Rectal smooth muscle tissue (tissue), 1 donor: Measurements from ENCODE around the gene AGPAT4.
"Not testable (repeated sequence)": the region's sequence is repeated elsewhere in the genome, so short reads cannot be mapped to it uniquely, and the experiment has no call there.

Source experiments
- H3K27ac ChIP-seq: one replicate; pipeline ENCODE4 v1.7.0; 2013; ENCODE audit warnings: low read depth, low read length, inconsistent platforms
- H3K27me3 ChIP-seq: one replicate; pipeline ENCODE4 v1.7.0; 2013; ENCODE audit warnings: low read length; ENCODE audit not compliant: control insufficient read depth, insufficient read depth
- H3K36me3 ChIP-seq: one replicate; pipeline ENCODE4 v1.7.0; 2013; ENCODE audit warnings: low read length; ENCODE audit not compliant: control insufficient read depth, insufficient read depth
- H3K4me1 ChIP-seq: one replicate; pipeline ENCODE4 v1.7.0; 2013; ENCODE audit warnings: low read length; ENCODE audit not compliant: control insufficient read depth, insufficient read depth
- H3K4me3 ChIP-seq: one replicate; pipeline ENCODE4 v1.7.0; 2013; ENCODE audit warnings: low read length
- H3K9ac ChIP-seq: one replicate; pipeline ENCODE4 v1.7.0; 2013; ENCODE audit warnings: low read length

Gene AGPAT4

DNA sequence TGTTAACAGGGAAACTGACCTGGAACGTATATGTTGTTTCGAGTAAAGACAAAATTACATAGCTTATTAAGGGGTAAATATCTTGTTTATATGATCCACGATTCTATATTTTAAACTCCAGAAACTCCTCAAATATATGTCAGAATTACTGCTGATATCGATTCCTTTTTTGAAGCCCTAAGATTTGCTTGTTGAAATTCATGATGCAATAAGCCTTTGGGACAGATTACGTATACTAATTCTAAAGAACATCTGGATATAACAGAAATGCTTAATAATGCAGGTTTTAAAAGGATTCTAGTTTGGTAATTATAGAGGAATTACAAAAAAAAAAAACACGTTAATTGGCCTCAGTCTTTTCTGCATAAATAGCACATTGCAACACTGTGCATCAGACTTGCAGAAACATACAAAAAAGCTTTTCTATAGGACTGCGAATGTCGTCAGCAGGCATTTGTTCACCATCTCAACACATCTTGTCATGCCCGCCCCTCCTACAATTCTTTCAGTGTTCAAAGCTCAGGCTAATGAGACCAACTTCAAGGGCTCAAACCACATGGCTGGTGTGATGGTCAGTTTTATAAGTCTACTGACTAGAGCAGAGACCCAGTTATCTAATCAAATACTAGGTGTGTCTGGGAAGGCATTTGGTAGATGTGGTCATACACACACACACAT is 74.9 kb downstream of the AGPAT4 start:
- no peak overlapping the region for H3K27ac ChIP-seq

DNA sequence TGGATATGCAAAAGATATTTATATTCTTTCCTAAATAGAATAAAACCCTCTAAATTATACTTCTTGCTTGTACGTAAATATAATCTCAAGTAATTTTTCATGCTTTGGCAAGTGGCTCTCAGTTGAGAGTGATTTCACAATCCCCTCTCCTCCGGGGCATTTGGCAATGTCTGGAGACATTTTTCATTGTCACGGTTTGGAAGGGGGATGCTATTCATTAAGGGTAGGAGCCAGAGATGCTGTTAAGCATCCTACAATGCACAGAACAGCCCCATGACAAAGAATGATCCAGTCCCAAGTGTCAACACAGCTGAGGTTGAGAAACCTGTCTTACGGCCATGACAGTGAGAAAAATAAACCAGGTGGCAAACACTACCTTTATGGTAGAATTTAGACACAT is 75.7 kb downstream of the AGPAT4 start:
- Histone ChIP-seq H3K4me1 (no peaks in the 10 kb centered on the region), H3K36me3 (no peaks in the 10 kb centered on the region), H3K9ac (no peak overlapping the region), H3K27ac (no peak overlapping the region), H3K4me3 (no peak overlapping the region), H3K27me3 (no peaks in the 10 kb centered on the region)

More for the DNA sequence above, 74.9 kb downstream of the AGPAT4 start:
- H3K4me3 ChIP-seq, result no peak overlapping the region
- H3K9ac ChIP-seq, result no peak overlapping the region
- no peaks in the 10 kb centered on the region for H3K27me3 ChIP-seq
- no peaks in the 10 kb centered on the region for H3K36me3 ChIP-seq
- no peaks in the 10 kb centered on the region for H3K4me1 ChIP-seq

DNA sequence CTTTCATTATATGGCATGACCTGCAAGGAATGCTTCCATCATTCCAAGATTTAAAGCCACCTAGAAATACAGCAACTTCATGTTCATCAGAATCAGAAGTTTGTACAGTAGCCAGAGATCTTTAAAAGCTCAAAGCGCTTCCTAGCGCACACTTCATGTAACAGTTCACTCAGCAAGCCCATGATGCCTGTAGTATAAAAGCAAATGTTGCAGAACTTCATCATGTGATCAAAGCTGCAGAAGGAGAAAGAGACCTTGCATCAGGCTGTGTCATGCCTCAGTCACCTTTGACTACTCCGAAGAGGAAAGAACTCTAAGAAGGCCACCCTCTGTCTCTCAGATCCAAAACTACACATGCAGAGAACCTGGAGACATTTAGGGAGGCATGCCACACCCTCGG is 78.5 kb downstream of the AGPAT4 start:
- H3K36me3 ChIP-seq, result no peaks in the 10 kb centered on the region
- no peak overlapping the region for H3K4me3 ChIP-seq
- no peaks in the 10 kb centered on the region for H3K4me1 ChIP-seq
- H3K27me3 ChIP-seq, result no peaks in the 10 kb centered on the region
- no peak overlapping the region for H3K9ac ChIP-seq
- H3K27ac ChIP-seq, result no peak overlapping the region

DNA sequence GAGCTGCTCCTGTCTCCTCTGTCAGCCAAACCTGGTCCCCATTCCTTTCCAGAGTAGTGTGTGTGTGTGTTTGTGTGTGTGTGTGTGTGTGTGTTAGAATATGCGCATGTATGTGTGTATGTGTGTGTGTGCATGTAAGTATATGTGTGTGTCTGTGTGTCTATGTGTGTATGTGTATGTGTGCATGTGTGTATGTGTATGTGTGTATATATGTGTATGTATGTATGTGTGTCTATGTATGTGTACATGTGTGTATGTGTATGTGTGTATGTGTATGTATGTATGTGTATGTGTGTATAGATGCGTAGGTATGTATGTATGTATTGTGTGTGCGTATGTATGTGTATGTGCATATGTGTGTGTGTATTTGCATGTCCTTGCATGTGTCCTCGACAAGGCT is 79.5 kb downstream of the AGPAT4 start:
- H3K4me1 ChIP-seq, result no peaks in the 10 kb centered on the region
- no peaks in the 10 kb centered on the region for H3K27me3 ChIP-seq
- H3K36me3 ChIP-seq, result no peaks in the 10 kb centered on the region
- no peak overlapping the region for H3K9ac ChIP-seq
- no peak overlapping the region for H3K4me3 ChIP-seq
- no peak overlapping the region for H3K27ac ChIP-seq

- Histone ChIP-seq H3K4me3 (no peak overlapping the region), H3K36me3 (no peaks in the 10 kb centered on the region), H3K27me3 (no peaks in the 10 kb centered on the region), H3K27ac (no peak overlapping the region), H3K9ac (no peak overlapping the region), H3K4me1 (no peaks in the 10 kb centered on the region)
Observed at GRCh38 chr6:161192636-161193411, 81.0 kb downstream of the AGPAT4 start.

DNA sequence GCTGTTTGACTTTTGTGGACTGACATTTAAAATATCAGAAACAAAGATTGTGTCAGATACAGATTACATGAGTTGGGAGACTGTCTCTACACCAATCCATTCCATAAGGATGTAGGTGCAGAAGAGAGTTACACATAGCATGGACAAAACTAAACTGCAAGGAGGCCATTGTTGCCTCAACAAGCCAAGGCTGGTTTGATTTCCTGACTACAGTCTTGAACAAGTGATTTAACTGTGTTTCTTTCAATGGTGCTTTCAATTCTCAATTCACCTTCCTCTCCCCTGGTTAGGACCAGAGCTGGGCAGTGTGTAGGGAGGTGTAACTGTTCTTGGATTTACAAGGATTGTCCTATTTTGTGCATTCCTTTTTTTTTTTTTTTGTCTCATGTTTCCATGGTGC is 82.2 kb downstream of the AGPAT4 start:
- H3K27ac ChIP-seq, result no peak overlapping the region
- no peaks in the 10 kb centered on the region for H3K4me1 ChIP-seq
- no peaks in the 10 kb centered on the region for H3K36me3 ChIP-seq
- H3K27me3 ChIP-seq, result no peaks in the 10 kb centered on the region
- H3K4me3 ChIP-seq, result no peak overlapping the region
- H3K9ac ChIP-seq, result no peak overlapping the region

DNA sequence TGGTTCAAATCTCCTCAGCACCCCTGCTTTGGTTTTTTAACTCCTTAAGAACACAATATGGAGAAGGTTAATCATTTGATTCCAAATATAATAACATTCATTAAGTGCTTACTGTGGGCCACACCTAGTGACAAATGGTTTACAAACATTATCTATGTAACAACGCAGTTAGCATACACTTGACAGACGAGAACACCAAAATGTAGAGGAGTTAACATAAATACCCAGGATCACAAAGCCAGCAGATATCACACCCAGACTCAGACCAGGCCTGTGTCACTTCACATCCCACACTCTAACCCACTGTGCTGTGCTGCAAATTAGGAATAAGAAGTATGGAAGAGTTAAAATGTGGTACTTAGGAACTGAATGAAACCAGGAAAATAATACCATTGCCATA is 82.9 kb downstream of the AGPAT4 start:
- no peaks in the 10 kb centered on the region for H3K36me3 ChIP-seq
- no peak overlapping the region for H3K27ac ChIP-seq
- H3K9ac ChIP-seq, result no peak overlapping the region
- H3K4me3 ChIP-seq, result no peak overlapping the region
- no peaks in the 10 kb centered on the region for H3K4me1 ChIP-seq
- no peaks in the 10 kb centered on the region for H3K27me3 ChIP-seq

DNA sequence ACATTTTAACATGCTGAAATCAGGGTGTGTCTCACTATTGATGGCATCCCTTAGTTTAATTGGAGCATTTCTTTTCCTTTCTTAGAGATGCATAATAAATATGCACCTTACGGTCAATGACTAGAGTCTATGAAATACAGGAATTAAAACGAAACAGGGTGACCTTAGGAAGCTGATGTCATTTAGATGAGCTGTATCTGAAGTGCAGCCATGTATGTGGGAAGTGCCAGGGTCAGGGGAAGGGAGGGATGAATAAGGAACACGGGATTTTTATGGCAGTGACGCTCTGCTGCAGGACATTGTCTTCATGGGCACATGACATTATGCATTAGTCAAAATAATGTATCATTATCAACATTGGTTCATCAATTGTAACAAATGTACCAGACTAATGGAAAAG is 84.0 kb downstream of the AGPAT4 start:
- Histone ChIP-seq H3K36me3 (no peaks in the 10 kb centered on the region), H3K4me1 (no peaks in the 10 kb centered on the region), H3K27ac (no peak overlapping the region), H3K4me3 (no peak overlapping the region), H3K9ac (no peak overlapping the region), H3K27me3 (no peaks in the 10 kb centered on the region)

GRCh38 chr6:161188547-161189465 is 85.1 kb downstream of the AGPAT4 start:
- Histone ChIP-seq H3K9ac (no peak overlapping the region), H3K4me3 (no peak overlapping the region), H3K27ac (no peak overlapping the region), H3K4me1 (no peaks in the 10 kb centered on the region), H3K27me3 (no peaks in the 10 kb centered on the region), H3K36me3 (no peaks in the 10 kb centered on the region)

- Histone ChIP-seq H3K9ac (no peak overlapping the region), H3K4me1 (no peaks in the 10 kb centered on the region), H3K27me3 (no peaks in the 10 kb centered on the region), H3K27ac (no peak overlapping the region), H3K4me3 (no peak overlapping the region), H3K36me3 (no peaks in the 10 kb centered on the region)
Observed at GRCh38 chr6:161186173-161186769, 87.6 kb downstream of the AGPAT4 start.

DNA sequence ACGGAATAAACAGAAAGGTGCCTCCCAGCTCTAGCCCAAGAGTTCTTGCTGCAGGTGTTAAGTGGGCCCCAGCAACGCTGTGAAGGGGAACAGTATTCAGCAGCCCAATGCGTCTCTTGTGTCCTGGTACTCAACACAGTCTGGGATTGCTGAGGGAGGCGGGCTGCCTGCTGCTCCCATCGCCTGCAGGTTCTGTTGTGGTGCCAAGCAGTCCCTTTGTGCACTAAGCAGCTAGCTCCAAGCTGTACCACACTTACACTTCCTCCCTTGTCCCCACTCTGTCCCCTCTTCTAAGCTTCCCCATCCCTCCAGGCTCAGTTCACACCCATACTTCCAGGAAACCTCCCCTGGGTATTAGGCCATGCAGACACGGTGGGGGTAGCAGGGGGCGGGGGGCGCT is 92.7 kb downstream of the AGPAT4 start:
- no peaks in the 10 kb centered on the region for H3K27me3 ChIP-seq
- H3K9ac ChIP-seq, result no peak overlapping the region
- no peaks in the 10 kb centered on the region for H3K4me1 ChIP-seq
- no peak overlapping the region for H3K27ac ChIP-seq
- H3K4me3 ChIP-seq, result no peak overlapping the region
- no peaks in the 10 kb centered on the region for H3K36me3 ChIP-seq

DNA sequence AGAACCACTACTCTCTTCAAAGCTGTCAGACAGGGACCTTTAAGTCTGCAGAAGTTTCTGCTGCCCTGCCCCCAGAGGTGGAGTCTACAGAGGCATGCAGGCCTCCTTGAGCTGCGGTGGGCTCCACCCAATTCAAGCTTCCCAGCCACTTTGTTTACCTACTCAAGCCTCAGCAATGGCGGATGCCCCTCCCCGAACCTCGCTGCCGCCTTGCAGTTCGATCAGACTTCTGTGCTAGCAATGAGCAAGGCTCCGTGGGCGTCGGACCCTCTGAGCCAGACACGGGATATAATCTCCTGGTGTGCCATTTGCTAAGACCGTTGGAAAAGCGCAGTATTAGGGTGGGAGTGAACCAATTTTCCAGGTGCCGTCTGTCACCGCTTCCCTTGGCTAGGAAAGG is 95.7 kb downstream of the AGPAT4 start:
- not testable (repeated sequence) for H3K4me3 ChIP-seq, H3K27ac ChIP-seq, H3K4me1 ChIP-seq, H3K27me3 ChIP-seq, H3K9ac ChIP-seq, H3K36me3 ChIP-seq
